ENCODE results near the gene PDE10A. TPM values are rescaled to one million over a fixed set of nuclear protein-coding genes. Genes with fewer than 3 reads are reported as not detected.
"Not testable (repeated sequence)": the region's sequence is repeated elsewhere in the genome, so short reads cannot be mapped to it uniquely, and the experiment has no call there.

PDE10A gene
- total RNA-seq, 2 donors from 2014 or later: 0.85 to 2.2 TPM

GRCh38 chr6:165468340-165469235 is 194.5 kb downstream of the PDE10A start:
- intact Hi-C loops (cut with DNase I, micrococcal nuclease): no loop called here
- ATAC-seq (no peak), DNase-seq (no peak)

GRCh38 chr6:165463499-165463898 is 199.5 kb downstream of the PDE10A start:
- intact Hi-C loops (cut with DNase I, micrococcal nuclease); DNase-seq; ATAC-seq: not testable (repeated sequence)

GRCh38 chr6:165459605-165460301 is 203.3 kb downstream of the PDE10A start:
- ATAC-seq; intact Hi-C loops (cut with DNase I, micrococcal nuclease); DNase-seq: not testable (repeated sequence)

- intact Hi-C loops (cut with DNase I, micrococcal nuclease): no loop called here
- no peak for DNase-seq
- no peak for ATAC-seq
Observed at GRCh38 chr6:165458134-165458533, 204.9 kb downstream of the PDE10A start.

GRCh38 chr6:165456286-165456685 is 206.8 kb downstream of the PDE10A start:
- ATAC-seq: no peak

GRCh38 chr6:165455488-165455887 is 207.6 kb downstream of the PDE10A start:
- DNase-seq (no peak), ATAC-seq (no peak)
- intact Hi-C loops (cut with DNase I, micrococcal nuclease): no loop called here

More at GRCh38 chr6:165456286-165456685, 206.8 kb downstream of the PDE10A start:
- intact Hi-C loops (cut with DNase I, micrococcal nuclease): no loop called here
- no peak for DNase-seq

GRCh38 chr6:165453395-165453794 is 209.6 kb downstream of the PDE10A start:
- intact Hi-C loops (cut with DNase I, micrococcal nuclease): no loop called here
- no peak for ATAC-seq
- no peak for DNase-seq

GRCh38 chr6:165451838-165452237 is 211.2 kb downstream of the PDE10A start:
- ATAC-seq (no peak), DNase-seq (no peak)
- intact Hi-C loops (cut with DNase I, micrococcal nuclease): no loop called here

- intact Hi-C loops (cut with DNase I, micrococcal nuclease): no loop called here
- ATAC-seq: no peak
- no peak for DNase-seq
Observed at GRCh38 chr6:165448210-165448609, 214.8 kb downstream of the PDE10A start.

GRCh38 chr6:165447141-165447540 is 215.9 kb downstream of the PDE10A start:
- DNase-seq (no peak), ATAC-seq (no peak)
- intact Hi-C loops (cut with DNase I, micrococcal nuclease): no loop called here

GRCh38 chr6:165446331-165446730 is 216.7 kb downstream of the PDE10A start:
- ATAC-seq (no peak), DNase-seq (no peak)
- intact Hi-C loops (cut with DNase I, micrococcal nuclease): no loop called here

GRCh38 chr6:165443462-165443861 is 219.6 kb downstream of the PDE10A start:
- ATAC-seq (no peak), DNase-seq (no peak)
- intact Hi-C loops (cut with DNase I, micrococcal nuclease): loop anchor here in 1 of 2 donors (5.0 kb wide), 1 partner anchor 409 kb away; no protein-coding TSS in a partner anchor

GRCh38 chr6:165441181-165441580 is 221.9 kb downstream of the PDE10A start:
- ATAC-seq: no peak
- DNase-seq: no peak
- intact Hi-C loops (cut with DNase I, micrococcal nuclease): loop anchor here in 1 of 2 donors (5.0 kb wide), 1 partner anchor 411 kb away; no protein-coding TSS in a partner anchor

GRCh38 chr6:165439928-165440554 is 223.0 kb downstream of the PDE10A start:
- no peak for DNase-seq
- intact Hi-C loops (cut with DNase I, micrococcal nuclease): loop anchor here (5.0 to 10.0 kb wide), 2 partner anchors 412 to 415 kb away; no protein-coding TSS in a partner anchor
- no peak for ATAC-seq

GRCh38 chr6:165426892-165427291 is 236.1 kb downstream of the PDE10A start:
- no peak for ATAC-seq
- intact Hi-C loops (cut with DNase I, micrococcal nuclease): no loop called here
- no peak for DNase-seq

- DNase-seq (no peak), ATAC-seq (no peak)
- intact Hi-C loops (cut with DNase I, micrococcal nuclease): no loop called here
Observed at GRCh38 chr6:165422192-165422591, 240.8 kb downstream of the PDE10A start.

GRCh38 chr6:165417278-165417865 is 245.7 kb downstream of the PDE10A start:
- intact Hi-C loops (cut with DNase I, micrococcal nuclease): no loop called here
- DNase-seq (no peak), ATAC-seq (no peak)

- ATAC-seq (no peak), DNase-seq (no peak)
- intact Hi-C loops (cut with DNase I, micrococcal nuclease): no loop called here
Observed at GRCh38 chr6:165404697-165405096, 258.3 kb downstream of the PDE10A start.

- intact Hi-C loops (cut with DNase I, micrococcal nuclease): no loop called here
- ATAC-seq (no peak), DNase-seq (no peak)
Observed at GRCh38 chr6:165404296-165404695, 258.7 kb downstream of the PDE10A start.
